Measurements from ENCODE around the gene BUD31. TPM values are rescaled to one million over a fixed set of nuclear protein-coding genes. Genes with fewer than 3 reads are reported as not detected.
A peak's percentile ranks its signal among the peaks of the same experiment; 100 is the strongest.

Gene BUD31
- total and polyA plus RNA-seq, 2 of the 8 experiments (the other 6 are each of a cell fraction or from before 2014, with no cell fraction given), result 46.7 to 114 TPM

GRCh38 chr7:99457650-99458493 lies 49.1 kb downstream of the BUD31 start:
- POLR2A ChIA-PET (ENCODE audit: partially characterized antibody), result interaction anchor here (0.7 to 10.7 kb wide), 9 partner anchors 8 to 100 kb away, joined by 3 to 100 read pairs (median 4); partner anchors contain the start of genes ATP5MF, BUD31, PDAP1 and PTCD1
- H3K9ac ChIP-seq (replicated peaks in 1 of 4; ENCODE audit: extremely low read depth in 1 of 4, low read depth in 3 of 4, low read length in 3 of 4), result no peak overlapping the region
- FAIRE-seq, result no peak
- TF ChIP-seq ZNF274 (IDR thresholded peaks at IDR 0.05; ENCODE audit: borderline replicate concordance, extremely low read depth, low read length), result no peak
- TF ChIP-seq RNF2 (IDR thresholded peaks at IDR 0.05; ENCODE audit: borderline replicate concordance, low read depth, low read length, missing control alignments, poor library complexity, severe bottlenecking), result no peak
- no peak for TF ChIP-seq SP1 (IDR thresholded peaks at IDR 0.05; ENCODE audit: low read depth, low read length)
- no peak for TF ChIP-seq EGR1 (IDR thresholded peaks at IDR 0.05; ENCODE audit: borderline replicate concordance, low read depth, low read length)
- TF ChIP-seq POLR2AphosphoS5 (IDR thresholded peaks at IDR 0.05; ENCODE audit: low read depth, low read length), result peak; percentile 79; the same call in 1 of the 2 replicates
- TF ChIP-seq KDM4A (IDR thresholded peaks at IDR 0.05; ENCODE audit: low read depth, low read length, severe bottlenecking), result no peak
- no peak for TF ChIP-seq BRCA1 (IDR thresholded peaks at IDR 0.05; ENCODE audit: low read depth, low read length)
- no peak for TF ChIP-seq SP2 (IDR thresholded peaks at IDR 0.05; ENCODE audit: low read length)
- no peak for TF ChIP-seq SUZ12 (IDR thresholded peaks at IDR 0.05; ENCODE audit: low read length)
- no peak for TF ChIP-seq PHF8 (conservative IDR thresholded peaks at IDR 0.05; ENCODE audit: low read depth, low read length)
- no peak for TF ChIP-seq RFX5 (IDR thresholded peaks at IDR 0.05; ENCODE audit: borderline replicate concordance, low read depth, low read length)
- TF ChIP-seq KDM1A (IDR thresholded peaks at IDR 0.05; ENCODE audit: borderline replicate concordance, low read length), result no peak

More at GRCh38 chr7:99457650-99458493, 49.1 kb downstream of the BUD31 start:
- Histone ChIP-seq H3K4me3 (ENCODE audit: extremely low read depth in 1 of 4, insufficient read depth in 2 of 4, low read depth in 3 of 4, low read length in 4 of 4) (no peak overlapping the region), H3K9me3 (ENCODE audit: insufficient read depth in 2 of 2, low read depth in 1 of 2, low read length in 1 of 2) (no peaks in the 10 kb centered on the region), H3K27ac (ENCODE audit: low read depth, low read length) (no peak overlapping the region), H2BK5ac (ENCODE audit: low read depth, low read length) (0 out of 2 replicates have a peak overlapping the region, but pooled peaks have one; percentile 12), H4K91ac (replicated peaks; ENCODE audit: insufficient read length, low read length) (no peak overlapping the region), H4K8ac (ENCODE audit: extremely low read depth, insufficient read depth, low read length) (no peak overlapping the region), H3K23ac (ENCODE audit: insufficient read length) (no peak overlapping the region), H2BK20ac (ENCODE audit: low read length) (no peak overlapping the region), H3K79me1 (ENCODE audit: low read depth, low read length) (peaks cover 7% of the 10 kb centered on the region), H3K4ac (replicated peaks; ENCODE audit: insufficient read length, low read depth, low read length) (no peak overlapping the region), H3K27me3 (replicated peaks in 1 of 4; ENCODE audit: control insufficient read depth in 3 of 4, extremely low read depth in 1 of 4, insufficient read depth in 3 of 4, low read length in 3 of 4) (no peaks in the 10 kb centered on the region), H3K14ac (ENCODE audit: insufficient read length) (no peak overlapping the region), H3K18ac (ENCODE audit: extremely low read depth, low read length) (no peak overlapping the region), H3K36me3 (ENCODE audit: control insufficient read depth in 2 of 4, insufficient read depth in 4 of 4, low read length in 3 of 4) (peaks cover 22 to 75% (median 50%) of the 10 kb centered on the region in 4 experiments), H3K79me2 (ENCODE audit: control insufficient read depth in 1 of 2, insufficient read depth in 2 of 2, low read length in 2 of 2) (peaks cover 8 to 41% of the 10 kb centered on the region in 2 experiments; a peak in 3 of 4 replicates), H2BK15ac (ENCODE audit: low read length) (no peak overlapping the region), H2AK5ac (ENCODE audit: low read depth, low read length) (no peak overlapping the region), H3K56ac (replicated peaks; ENCODE audit: insufficient read length, low read depth, low read length) (no peak overlapping the region), H2BK12ac (ENCODE audit: low read depth, low read length) (no peak overlapping the region), H2AFZ (ENCODE audit: low read length) (no peak overlapping the region), H3K23me2 (ENCODE audit: low read depth, low read length) (no peaks in the 10 kb centered on the region), H4K5ac (ENCODE audit: insufficient read length, low read depth, low read length) (no peak overlapping the region), H2BK120ac (replicated peaks; ENCODE audit: low read depth, low read length) (no peak overlapping the region), H3K4me2 (ENCODE audit: insufficient read depth in 1 of 2, low read depth in 2 of 2, low read length in 2 of 2) (no peak overlapping the region), H3K4me1 (replicated peaks in 1 of 4; ENCODE audit: control insufficient read depth in 3 of 4, insufficient read depth in 4 of 4, low read length in 3 of 4) (no peaks in the 10 kb centered on the region; a peak in 1 of 7 replicates), H4K20me1 (replicated peaks in 1 of 2; ENCODE audit: control insufficient read depth in 1 of 2, insufficient read depth in 2 of 2, low read length in 2 of 2) (peaks cover 12 to 31% of the 10 kb centered on the region in 2 experiments)
- CTCF ChIA-PET (ENCODE audit: partially characterized antibody), result interaction anchor here (1.4 to 1.5 kb wide), 3 partner anchors 10 to 42 kb away, joined by 4 to 6 read pairs (median 5); partner anchors contain the start of gene ZNF394
- no peak for DNase-seq (ENCODE audit: low read depth in 1 of 2, low spot score in 2 of 2)
- WGBS, 2 experiments (ENCODE audit: extremely low coverage in 1 of 2, insufficient coverage in 1 of 2, insufficient read length in 1 of 2, insufficient replicate concordance in 2 of 2, low coverage in 1 of 2, low lambda C conversion rate in 2 of 2, missing lambda C conversion rate in 1 of 2), result 95% methylated on average over 25 of the region's 26 CpGs; no CpG with 5 or more reads in 1 of the 2 experiments
